Adrenal gland (tissue), 5 donors: ENCODE data around the gene CAPN2.

ENCODE experiments used
- CTCF ChIP-seq, 6 experiments: fragments of 450-650 bp in 4 of 6; fragments of 200-600 bp in 2 of 6; sonication (generic) in 1 of 6; IDR thresholded peaks; 1 replicate in 5 of 6; 2 replicates in 1 of 6; pipeline versions ENCODE4 v1.5.1 to v1.8.0; 2016 to 2021; ENCODE audit warnings: antibody characterized with exemption in 6 of 6, mild to moderate bottlenecking in 2 of 6, moderate library complexity in 1 of 6
- POLR2A ChIP-seq, 2 donors: fragments of 450-650 bp; IDR thresholded peaks; one replicate each; pipeline ENCODE4 v1.6.1; 2017; ENCODE audit warnings: antibody characterized with exemption in 2 of 2, mild to moderate bottlenecking in 2 of 2, moderate library complexity in 1 of 2
- donor health status: DM: no; HTN: no; CAD: no.

- TF ChIP-seq POLR2A (IDR thresholded peaks at IDR 0.05) (no peak), CTCF (IDR thresholded peaks at IDR 0.05) (no peak)
Observed at GRCh38 chr1:223674119-223674890, 38.0 kb upstream of the CAPN2 start.
